ENCODE measurements around the gene GREB1.

DNA sequence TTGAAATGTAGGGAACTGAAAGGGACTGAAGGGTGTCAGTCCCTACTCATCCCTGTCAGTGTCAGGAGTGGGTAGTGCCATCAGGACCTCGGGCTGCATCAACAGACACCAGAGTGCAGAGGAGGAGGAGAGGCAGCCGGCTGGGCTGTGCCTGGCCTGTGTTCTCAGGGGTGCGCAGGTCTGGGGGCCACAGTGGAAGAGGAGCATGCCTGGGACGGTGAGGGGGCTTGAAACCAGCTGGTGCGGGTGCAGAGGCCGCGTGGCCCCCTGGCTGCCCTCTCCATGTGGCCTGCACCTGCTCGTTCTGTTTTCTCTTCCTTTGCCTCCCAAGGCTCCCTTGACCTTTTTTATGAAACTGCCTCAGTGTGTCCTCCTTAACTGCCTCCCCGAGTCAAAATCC is 94.8 kb downstream of the GREB1 start:
- no peak for TF ChIP-seq POLR2A (IDR thresholded peaks at IDR 0.05)
- TF ChIP-seq, protein P1, sequence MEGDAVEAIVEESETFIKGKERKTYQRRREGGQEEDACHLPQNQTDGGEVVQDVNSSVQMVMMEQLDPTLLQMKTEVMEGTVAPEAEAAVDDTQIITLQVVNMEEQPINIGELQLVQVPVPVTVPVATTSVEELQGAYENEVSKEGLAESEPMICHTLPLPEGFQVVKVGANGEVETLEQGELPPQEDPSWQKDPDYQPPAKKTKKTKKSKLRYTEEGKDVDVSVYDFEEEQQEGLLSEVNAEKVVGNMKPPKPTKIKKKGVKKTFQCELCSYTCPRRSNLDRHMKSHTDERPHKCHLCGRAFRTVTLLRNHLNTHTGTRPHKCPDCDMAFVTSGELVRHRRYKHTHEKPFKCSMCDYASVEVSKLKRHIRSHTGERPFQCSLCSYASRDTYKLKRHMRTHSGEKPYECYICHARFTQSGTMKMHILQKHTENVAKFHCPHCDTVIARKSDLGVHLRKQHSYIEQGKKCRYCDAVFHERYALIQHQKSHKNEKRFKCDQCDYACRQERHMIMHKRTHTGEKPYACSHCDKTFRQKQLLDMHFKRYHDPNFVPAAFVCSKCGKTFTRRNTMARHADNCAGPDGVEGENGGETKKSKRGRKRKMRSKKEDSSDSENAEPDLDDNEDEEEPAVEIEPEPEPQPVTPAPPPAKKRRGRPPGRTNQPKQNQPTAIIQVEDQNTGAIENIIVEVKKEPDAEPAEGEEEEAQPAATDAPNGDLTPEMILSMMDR (IDR thresholded peaks at IDR 0.05) = no peak

All from ovary (tissue), 3 donors.